Measurements from ENCODE around the gene ZBED1. TPM values are rescaled to one million over a fixed set of nuclear protein-coding genes. Genes with fewer than 3 reads are reported as not detected.
"Not testable (repeated sequence)": the region's sequence is repeated elsewhere in the genome, so short reads cannot be mapped to it uniquely, and the experiment has no call there.

The ZBED1 gene
- total RNA-seq, 1 donor from 2014 or later: 30.3 TPM

GRCh38 chrX:2519638-2520037 is 18.9 kb upstream of the ZBED1 start:
- not testable (repeated sequence) for DNase-seq

- DNase-seq: no peak
Observed at GRCh38 chrX:2517055-2517454, 16.3 kb upstream of the ZBED1 start.

GRCh38 chrX:2516623-2517022 is 15.8 kb upstream of the ZBED1 start:
- no peak for DNase-seq

- no peak for DNase-seq
Observed at GRCh38 chrX:2514131-2514530, 13.4 kb upstream of the ZBED1 start.

GRCh38 chrX:2513121-2513664 is 12.4 kb upstream of the ZBED1 start:
- DNase-seq: no peak

GRCh38 chrX:2512501-2512900 is 11.7 kb upstream of the ZBED1 start:
- no peak for DNase-seq

GRCh38 chrX:2511326-2511725 is 10.6 kb upstream of the ZBED1 start:
- DNase-seq: no peak

GRCh38 chrX:2508648-2509335 is 8.0 kb upstream of the ZBED1 start:
- no peak for DNase-seq

- no peak for DNase-seq
Observed at GRCh38 chrX:2507904-2508627, 7.3 kb upstream of the ZBED1 start.

GRCh38 chrX:2507196-2507595 is 6.4 kb upstream of the ZBED1 start:
- DNase-seq: no peak

- DNase-seq: not testable (repeated sequence)
Observed at GRCh38 chrX:2505341-2505740, 4.6 kb upstream of the ZBED1 start.

GRCh38 chrX:2504706-2505332 is 4.0 kb upstream of the ZBED1 start:
- no peak for DNase-seq

GRCh38 chrX:2503591-2504500 is 3.1 kb upstream of the ZBED1 start:
- no peak for DNase-seq

GRCh38 chrX:2502668-2503519 is 2.1 kb upstream of the ZBED1 start:
- no peak for DNase-seq

- no peak for DNase-seq
Observed at GRCh38 chrX:2502120-2502667, 1.4 kb upstream of the ZBED1 start.

- no peak for DNase-seq
Observed at GRCh38 chrX:2501559-2502102, 855 bp upstream of the ZBED1 start.

GRCh38 chrX:2500091-2500802 is 529 bp downstream of the ZBED1 start:
- DNase-seq: no peak

GRCh38 chrX:2499507-2499906 is 1.3 kb downstream of the ZBED1 start:
- no peak for DNase-seq

GRCh38 chrX:2498781-2499302 is 1.9 kb downstream of the ZBED1 start:
- no peak for DNase-seq
